Endothelial cell of umbilical vein (primary cell): Measurements from ENCODE around the gene TMEM209. TPM values are rescaled to one million over a fixed set of nuclear protein-coding genes. Genes with fewer than 3 reads are reported as not detected.

Experiments used
- BruUV-seq: library from RNA; stranded (reverse); fragments of 400-500 nt; replicated peaks from 2 replicates; lab custom pipeline; 2021; lab: Mats Ljungman, UMichigan
- CTCF ChIA-PET: fragments of 300-600, 350-600 bp; sonication (Branson Sonifier 250); formaldehyde crosslinking; loops from one replicate; lab custom pipeline; 2021; ENCODE audit warnings: antibody characterized with exemption, inconsistent platforms; lab: Charles Lee
- POLR2A ChIA-PET: fragments of 300-600, 350-600 bp; sonication (Branson Sonifier 250); formaldehyde crosslinking; loops from one replicate; lab custom pipeline; 2021; ENCODE audit warnings: antibody characterized with exemption, inconsistent platforms; lab: Charles Lee
- DNase-seq: peaks from one replicate; pipeline ENCODE4 v3.0.0-alpha.2; 2011; ENCODE audit warnings: low read depth, low spot score
- FAIRE-seq: peaks from 2 replicates; lab custom pipeline; 2011; peaks lifted over from hg19 to GRCh38; lab: Jason Lieb, UNC
- H2AFZ ChIP-seq: 2 replicates; pipeline ENCODE4 v1.6.0; 2012; ENCODE audit warnings: low read depth, low read length, control low read depth, inconsistent platforms
- H3K27ac ChIP-seq: 2 replicates; pipeline ENCODE4 v1.5.1; 2011; ENCODE audit warnings: low read depth, mild to moderate bottlenecking, control low read depth, low read length, moderate library complexity; ENCODE audit not compliant: insufficient read depth
- H3K27me3 ChIP-seq, 2 experiments: 2 replicates each; pipeline versions ENCODE4 v1.6.0 to v1.6.1; 2011; ENCODE audit warnings: low read length in 2 of 2, mixed read lengths in 1 of 2; ENCODE audit not compliant: control insufficient read depth in 2 of 2, insufficient read depth in 2 of 2
- H3K36me3 ChIP-seq, 2 experiments: 2 replicates in 1 of 2; 3 replicates in 1 of 2; pipeline ENCODE4 v1.5.1; 2011; ENCODE audit warnings: low read length in 2 of 2, mild to moderate bottlenecking in 1 of 2, moderate library complexity in 1 of 2; ENCODE audit not compliant: control insufficient read depth in 2 of 2, insufficient read depth in 2 of 2; ENCODE audit errors: extremely low read depth in 1 of 2
- H3K4me1 ChIP-seq: 3 replicates; pipeline ENCODE4 v1.5.1; 2011; ENCODE audit warnings: mild to moderate bottlenecking, low read length; ENCODE audit not compliant: control insufficient read depth, insufficient read depth; ENCODE audit errors: extremely low read depth
- H3K4me2 ChIP-seq: 2 replicates; pipeline ENCODE4 v1.6.1; 2011; ENCODE audit warnings: low read length, control low read depth, mixed read lengths; ENCODE audit not compliant: insufficient read depth
- H3K4me3 ChIP-seq, 3 experiments: fragments of 200-600 bp in 1 of 3; sonication (generic), shearing (Covaris generic) in 1 of 3; replicated peaks in 1 of 3; 2 replicates each; pipeline ENCODE4 v1.5.1; 2011 to 2016; ENCODE audit warnings: control low read depth in 3 of 3, low read length in 3 of 3, mild to moderate bottlenecking in 2 of 3, inconsistent platforms in 1 of 3, low read depth in 1 of 3, moderate library complexity in 1 of 3; ENCODE audit not compliant: insufficient read depth in 1 of 3
- H3K79me2 ChIP-seq: 2 replicates; pipeline ENCODE4 v1.6.0; 2012; ENCODE audit warnings: low read length, inconsistent platforms; ENCODE audit not compliant: control insufficient read depth, insufficient read depth
- H3K9ac ChIP-seq: replicated peaks from 2 replicates; pipeline ENCODE3; 2011; ENCODE audit warnings: low read length, control low read depth; ENCODE audit not compliant: insufficient read depth; ENCODE audit errors: extremely low read depth
- H3K9me1 ChIP-seq: replicated peaks from 3 replicates; pipeline ENCODE4 v1.6.0; 2011; ENCODE audit warnings: mild to moderate bottlenecking, low read length; ENCODE audit not compliant: control insufficient read depth, insufficient read depth; ENCODE audit errors: extremely low read depth
- H3K9me3 ChIP-seq: replicated peaks from 2 replicates; pipeline ENCODE4 v1.5.1; 2012; ENCODE audit warnings: low read length, inconsistent platforms; ENCODE audit not compliant: control insufficient read depth, insufficient read depth
- H4K20me1 ChIP-seq: replicated peaks from 2 replicates; pipeline ENCODE3; 2011; ENCODE audit warnings: mild to moderate bottlenecking, low read length; ENCODE audit not compliant: control insufficient read depth, insufficient read depth; ENCODE audit errors: extremely low read depth
- EZH2 ChIP-seq: IDR thresholded peaks from 2 replicates; pipeline ENCODE4 v1.6.1; 2012; ENCODE audit warnings: borderline replicate concordance, low read depth, mild to moderate bottlenecking, moderate library complexity, low read length, inconsistent platforms; ENCODE audit not compliant: severe bottlenecking
- FOS ChIP-seq: IDR thresholded peaks from 2 replicates; pipeline ENCODE4 v1.6.1; 2011; ENCODE audit warnings: mild to moderate bottlenecking, low read length, moderate library complexity, borderline replicate concordance; ENCODE audit not compliant: insufficient read depth
- GATA2 ChIP-seq: IDR thresholded peaks from 2 replicates; pipeline ENCODE4 v1.7.0; 2011; ENCODE audit warnings: low read depth, mild to moderate bottlenecking, moderate library complexity, mixed read lengths, low read length; ENCODE audit not compliant: insufficient read length, insufficient read depth
- JUN ChIP-seq: IDR thresholded peaks from 2 replicates; pipeline ENCODE4 v1.6.1; 2011; ENCODE audit warnings: borderline replicate concordance, low read depth; ENCODE audit not compliant: insufficient read length, insufficient read depth
- MYC ChIP-seq: IDR thresholded peaks from one replicate; pipeline ENCODE4 v1.6.1; 2011; ENCODE audit warnings: mild to moderate bottlenecking, low read depth, low read length
- POLR2A ChIP-seq: IDR thresholded peaks from 2 replicates; pipeline ENCODE4 v1.6.1; 2012; ENCODE audit warnings: low read depth, mild to moderate bottlenecking, control low read depth, low read length
- POLR2AphosphoS5 ChIP-seq: IDR thresholded peaks from 2 replicates; pipeline ENCODE4 v1.6.1; 2012; ENCODE audit warnings: low read depth, mild to moderate bottlenecking, control low read depth, low read length, moderate library complexity; ENCODE audit not compliant: insufficient read depth
- dilution Hi-C: fragments of 300-500 bp; cut with MboI; formaldehyde crosslinking; loops from one replicate; pipeline ENCODE4 v1.15.0; 2019; ENCODE audit warnings: low sequenced_read_pairs; ENCODE audit not compliant: extremely low pct_ligation_motif_present
- intact Hi-C: fragments of 100-400 bp; cut with micrococcal nuclease; formaldehyde crosslinking; loops from one replicate; pipeline ENCODE4 v1.10.0; 2022
- polyA plus RNA-seq, 4 experiments: library from polyadenylated mRNA; depleted of rRNA in 3 of 4; stranded (reverse) in 3 of 4; unstranded in 1 of 4; fragments of >200 nt; gene quantifications; 2 replicates each; pipeline versions ENCODE4 v1.2.1 to v1.2.3, GENCODE V29; 2011 to 2012; ENCODE audit warnings: missing spikeins in 1 of 4
- total RNA-seq: library from RNA; stranded (reverse); gene quantifications from 2 replicates; pipeline ENCODE4 v1.2.3, GENCODE V29; 2021
- TF ChIP-seq, protein P1 (sequence below): IDR thresholded peaks from 2 replicates; pipeline ENCODE4 v1.6.1; 2011; ENCODE audit not compliant: insufficient read depth, insufficient read length
- TF ChIP-seq, protein P2 (sequence below), 2 donors: IDR thresholded peaks; 1 replicate in 1 of 2; 2 replicates in 1 of 2; pipeline ENCODE4 v1.5.1; 2011; ENCODE audit warnings: low read length in 2 of 2, mild to moderate bottlenecking in 2 of 2, moderate library complexity in 2 of 2, control low read depth in 1 of 2, inconsistent platforms in 1 of 2, low read depth in 1 of 2; ENCODE audit not compliant: insufficient read depth in 1 of 2; ENCODE audit errors: extremely low read depth in 1 of 2

Gene TMEM209
- total and polyA plus RNA-seq, 2 donors (not counting 3 experiments of a cell fraction or from before 2014, with no cell fraction given) = 13.0 to 16.6 TPM

DNA sequence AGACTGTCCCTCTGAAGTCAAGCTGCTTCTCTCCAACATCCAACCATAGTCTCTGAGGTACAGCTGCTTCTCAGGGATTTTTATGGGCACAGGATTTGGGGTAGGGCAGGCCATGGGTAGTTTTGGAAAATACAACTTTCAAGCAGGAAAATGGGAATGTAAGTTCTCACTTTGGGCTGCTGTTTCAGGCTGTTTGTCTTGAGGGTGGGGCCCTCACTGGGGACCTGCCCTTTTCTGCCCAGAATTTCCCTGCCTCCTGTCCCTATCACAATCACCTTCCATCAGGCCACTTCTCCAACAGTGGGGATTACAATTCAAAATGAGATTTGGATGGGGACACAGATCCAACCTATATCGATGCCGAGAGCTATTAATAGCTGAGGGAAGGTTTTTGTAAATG, 27.0 kb upstream of the TMEM209 start:
- H4K20me1 ChIP-seq = no peaks in the 10 kb centered on the region
- POLR2A ChIA-PET = no interaction called here
- CTCF ChIA-PET = interaction anchor here (1.4 to 1.6 kb wide), 2 partner anchors 9 to 169 kb away, joined by 3 to 4 read pairs; no protein-coding TSS in a partner anchor

More for the DNA sequence above, 27.0 kb upstream of the TMEM209 start:
- TF ChIP-seq EZH2 (no peak), MYC (no peak), JUN (no peak), GATA2 (no peak), FOS (no peak), POLR2AphosphoS5 (no peak), POLR2A (no peak)
- TF ChIP-seq, protein P1, sequence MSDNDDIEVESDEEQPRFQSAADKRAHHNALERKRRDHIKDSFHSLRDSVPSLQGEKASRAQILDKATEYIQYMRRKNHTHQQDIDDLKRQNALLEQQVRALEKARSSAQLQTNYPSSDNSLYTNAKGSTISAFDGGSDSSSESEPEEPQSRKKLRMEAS = no peak
- TF ChIP-seq, protein P2, sequence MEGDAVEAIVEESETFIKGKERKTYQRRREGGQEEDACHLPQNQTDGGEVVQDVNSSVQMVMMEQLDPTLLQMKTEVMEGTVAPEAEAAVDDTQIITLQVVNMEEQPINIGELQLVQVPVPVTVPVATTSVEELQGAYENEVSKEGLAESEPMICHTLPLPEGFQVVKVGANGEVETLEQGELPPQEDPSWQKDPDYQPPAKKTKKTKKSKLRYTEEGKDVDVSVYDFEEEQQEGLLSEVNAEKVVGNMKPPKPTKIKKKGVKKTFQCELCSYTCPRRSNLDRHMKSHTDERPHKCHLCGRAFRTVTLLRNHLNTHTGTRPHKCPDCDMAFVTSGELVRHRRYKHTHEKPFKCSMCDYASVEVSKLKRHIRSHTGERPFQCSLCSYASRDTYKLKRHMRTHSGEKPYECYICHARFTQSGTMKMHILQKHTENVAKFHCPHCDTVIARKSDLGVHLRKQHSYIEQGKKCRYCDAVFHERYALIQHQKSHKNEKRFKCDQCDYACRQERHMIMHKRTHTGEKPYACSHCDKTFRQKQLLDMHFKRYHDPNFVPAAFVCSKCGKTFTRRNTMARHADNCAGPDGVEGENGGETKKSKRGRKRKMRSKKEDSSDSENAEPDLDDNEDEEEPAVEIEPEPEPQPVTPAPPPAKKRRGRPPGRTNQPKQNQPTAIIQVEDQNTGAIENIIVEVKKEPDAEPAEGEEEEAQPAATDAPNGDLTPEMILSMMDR (IDR thresholded peaks at IDR 0.05; ENCODE audit: extremely low read depth in 1 of 2, insufficient read depth in 1 of 2, low read depth in 1 of 2, low read length in 2 of 2) = no peak
- FAIRE-seq = no peak
- no peak for DNase-seq
- dilution Hi-C loops (no loop called here), intact Hi-C loops (no loop called here)
- no peak overlapping the region for H3K4me2 ChIP-seq
- no TSS peak for BruUV-seq
- no peak overlapping the region for H3K4me3 ChIP-seq
- H3K79me2 ChIP-seq = no peaks in the 10 kb centered on the region
- no peaks in the 10 kb centered on the region for H3K9me3 ChIP-seq
- H3K36me3 ChIP-seq = no peaks in the 10 kb centered on the region
- no peak overlapping the region for H3K9ac ChIP-seq
- H2AFZ ChIP-seq = no peak overlapping the region
- no peaks in the 10 kb centered on the region for H3K9me1 ChIP-seq
- no peaks in the 10 kb centered on the region for H3K4me1 ChIP-seq
- no peak overlapping the region for H3K27ac ChIP-seq
- H3K27me3 ChIP-seq = peaks cover 2 to 6% of the 10 kb centered on the region in 2 experiments
